HEK293T (cell line): ENCODE data around the gene ANO4.
"Not testable (repeated sequence)": the region's sequence is repeated elsewhere in the genome, so short reads cannot be mapped to it uniquely, and the experiment has no call there.

ENCODE experiments used
- CTCF ChIA-PET: fragments of 350-600 bp; formaldehyde crosslinking; extraction: SDS; loops from one replicate; lab custom pipeline; 2021; ENCODE audit warnings: antibody characterized with exemption, inconsistent platforms; lab: Yijun Ruan, JAX
- POLR2A ChIA-PET: fragments of 350-600 bp; formaldehyde crosslinking; extraction: SDS; loops from one replicate; lab custom pipeline; 2020; ENCODE audit warnings: antibody characterized with exemption, inconsistent platforms; lab: Yijun Ruan, JAX
- DNase-seq: peaks from one replicate; pipeline ENCODE4 v3.0.0; 2012; ENCODE audit warnings: mixed read lengths; ENCODE audit errors: extremely low spot score
- ARNT ChIP-seq: fragments of 450-650 bp; IDR thresholded peaks from 2 replicates; pipeline ENCODE4 v1.6.1; 2017; ENCODE audit warnings: mild to moderate bottlenecking
- BHLHE40 ChIP-seq: fragments of 450-650 bp; IDR thresholded peaks from 2 replicates; pipeline ENCODE4 v1.6.1; 2016; ENCODE audit warnings: mild to moderate bottlenecking, moderate library complexity, borderline replicate concordance
- CTBP1 ChIP-seq: fragments of 450-650 bp; IDR thresholded peaks from 2 replicates; pipeline ENCODE4 v1.6.1; 2016; ENCODE audit warnings: borderline replicate concordance
- ELF4 ChIP-seq: fragments of 450-650 bp; IDR thresholded peaks from 2 replicates; pipeline ENCODE4 v1.6.1; 2017; ENCODE audit warnings: antibody characterized with exemption
- FOXA1 ChIP-seq: fragments of 450-650 bp; IDR thresholded peaks from 2 replicates; pipeline ENCODE4 v1.6.1; 2016; ENCODE audit warnings: mild to moderate bottlenecking
- FOXK2 ChIP-seq: fragments of 450-650 bp; IDR thresholded peaks from 2 replicates; pipeline ENCODE4 v1.6.1; 2016; ENCODE audit warnings: mild to moderate bottlenecking
- FOXM1 ChIP-seq: fragments of 450-650 bp; IDR thresholded peaks from 2 replicates; pipeline ENCODE4 v1.6.1; 2017; ENCODE audit warnings: mild to moderate bottlenecking, borderline replicate concordance
- HDGF ChIP-seq: fragments of 450-650 bp; IDR thresholded peaks from 2 replicates; pipeline ENCODE4 v1.6.1; 2017; ENCODE audit warnings: antibody characterized with exemption, borderline replicate concordance
- L3MBTL2 ChIP-seq: fragments of 450-650 bp; conservative IDR thresholded peaks from 2 replicates; pipeline ENCODE4 v1.6.1; 2016; ENCODE audit warnings: mild to moderate bottlenecking
- LEF1 ChIP-seq: fragments of 450-650 bp; IDR thresholded peaks from 2 replicates; pipeline ENCODE4 v1.6.1; 2017; ENCODE audit warnings: mild to moderate bottlenecking, borderline replicate concordance
- NFRKB ChIP-seq: fragments of 450-650 bp; IDR thresholded peaks from 2 replicates; pipeline ENCODE4 v1.6.1; 2016; ENCODE audit warnings: mild to moderate bottlenecking, moderate library complexity
- PKNOX1 ChIP-seq: fragments of 450-650 bp; IDR thresholded peaks from 2 replicates; pipeline ENCODE4 v1.6.1; 2016
- SP1 ChIP-seq: fragments of 450-650 bp; IDR thresholded peaks from 2 replicates; pipeline ENCODE4 v1.6.1; 2017
- SUZ12 ChIP-seq: fragments of 450-650 bp; IDR thresholded peaks from 2 replicates; pipeline ENCODE4 v1.6.1; 2016; ENCODE audit warnings: mild to moderate bottlenecking
- TARDBP ChIP-seq: fragments of 450-650 bp; IDR thresholded peaks from 2 replicates; pipeline ENCODE4 v1.6.1; 2016
- ZNF384 ChIP-seq: fragments of 450-650 bp; IDR thresholded peaks from 2 replicates; pipeline ENCODE4 v1.6.1; 2016

The ANO4 gene

GRCh38 chr12:100927826-100928225, 133.2 kb downstream of the ANO4 start:
- no peak for DNase-seq
- TF ChIP-seq BHLHE40 (no peak), SP1 (no peak), ELF4 (no peak), SUZ12 (no peak), ZNF384 (no peak), CTBP1 (no peak), NFRKB (no peak), LEF1 (no peak), FOXM1 (no peak), PKNOX1 (no peak)
- ChIA-PET POLR2A (no interaction called here), CTCF (no interaction called here)

- POLR2A ChIA-PET, result no interaction called here
- CTCF ChIA-PET, result no interaction called here
- no peak for DNase-seq
- TF ChIP-seq ELF4 (no peak), NFRKB (no peak), SP1 (no peak), L3MBTL2 (no peak), LEF1 (no peak), SUZ12 (no peak), BHLHE40 (no peak), FOXM1 (no peak), HDGF (no peak)
Observed at GRCh38 chr12:100932571-100932970, 138.0 kb downstream of the ANO4 start.

- DNase-seq, POLR2A ChIA-PET, CTCF ChIA-PET: not testable (repeated sequence)
Observed at GRCh38 chr12:100933531-100933930, 139.0 kb downstream of the ANO4 start.

- ChIA-PET CTCF (no interaction called here), POLR2A (no interaction called here)
- TF ChIP-seq ARNT (no peak), TARDBP (no peak), NFRKB (no peak), PKNOX1 (no peak), BHLHE40 (no peak), ZNF384 (no peak), SP1 (no peak)
- no peak for DNase-seq
Observed at GRCh38 chr12:100935929-100936328, 141.4 kb downstream of the ANO4 start.

- no peak for DNase-seq
- ChIA-PET POLR2A (no interaction called here), CTCF (no interaction called here)
- no peak for TF ChIP-seq ZNF384
- no peak for TF ChIP-seq SP1
- TF ChIP-seq ARNT, result no peak
- no peak for TF ChIP-seq FOXA1
- no peak for TF ChIP-seq SUZ12
- no peak for TF ChIP-seq CTBP1
- TF ChIP-seq BHLHE40, result no peak
- TF ChIP-seq ELF4, result no peak
- no peak for TF ChIP-seq TARDBP
- no peak for TF ChIP-seq FOXK2
- TF ChIP-seq PKNOX1, result no peak
- TF ChIP-seq HDGF, result no peak
Observed at GRCh38 chr12:100936661-100937060, 142.1 kb downstream of the ANO4 start.

- no peak for DNase-seq
- ChIA-PET CTCF (no interaction called here), POLR2A (no interaction called here)
- no peak for TF ChIP-seq CTBP1
Observed at GRCh38 chr12:100940503-100940902, 145.9 kb downstream of the ANO4 start.

- no peak for DNase-seq
- CTCF ChIA-PET, result no interaction called here
Observed at GRCh38 chr12:100942984-100943749, 148.6 kb downstream of the ANO4 start.

More at GRCh38 chr12:100942984-100943749, 148.6 kb downstream of the ANO4 start:
- TF ChIP-seq TARDBP, result no peak
- TF ChIP-seq HDGF, result no peak
- TF ChIP-seq CTBP1, result no peak
- no peak for TF ChIP-seq ZNF384
- TF ChIP-seq ARNT, result no peak
- no peak for TF ChIP-seq FOXA1
- no peak for TF ChIP-seq SUZ12
- no peak for TF ChIP-seq L3MBTL2
- no peak for TF ChIP-seq FOXM1
- TF ChIP-seq PKNOX1, result no peak
- no peak for TF ChIP-seq ELF4
- TF ChIP-seq NFRKB, result no peak
- TF ChIP-seq SP1, result no peak
- no peak for TF ChIP-seq FOXK2
- no peak for TF ChIP-seq BHLHE40
- TF ChIP-seq LEF1, result no peak
- POLR2A ChIA-PET, result no interaction called here
